Measurements from ENCODE around the gene RPS25.

- TF ChIP-seq CTCF (IDR thresholded peaks at IDR 0.05 in 8 of 11, conservative IDR thresholded peaks at IDR 0.05 in 3 of 11) (no peak), POLR2A (IDR thresholded peaks at IDR 0.05) (no peak), POLR2AphosphoS5 (IDR thresholded peaks at IDR 0.05) (no peak)
Observed at GRCh38 chr11:119055901-119056300, 37.8 kb upstream of the RPS25 start.
